Myocyte (in vitro differentiated cells): Measurements from ENCODE around the gene ANTXR2. TPM values are rescaled to one million over a fixed set of nuclear protein-coding genes. Genes with fewer than 3 reads are reported as not detected.
A peak's percentile ranks its signal among the peaks of the same experiment; 100 is the strongest.

ENCODE experiments used
- DNase-seq: peaks from one replicate; pipeline ENCODE4 v3.0.0-alpha.2; 2012; ENCODE audit warnings: low read depth
- total RNA-seq: library from RNA; depleted of rRNA; stranded (reverse); fragments of >200 nt; gene quantifications from 2 replicates; pipeline ENCODE4 v1.2.3, GENCODE V29; 2014

Gene ANTXR2
- total RNA-seq, 1 donor from 2014 or later = 187 TPM

DNA sequence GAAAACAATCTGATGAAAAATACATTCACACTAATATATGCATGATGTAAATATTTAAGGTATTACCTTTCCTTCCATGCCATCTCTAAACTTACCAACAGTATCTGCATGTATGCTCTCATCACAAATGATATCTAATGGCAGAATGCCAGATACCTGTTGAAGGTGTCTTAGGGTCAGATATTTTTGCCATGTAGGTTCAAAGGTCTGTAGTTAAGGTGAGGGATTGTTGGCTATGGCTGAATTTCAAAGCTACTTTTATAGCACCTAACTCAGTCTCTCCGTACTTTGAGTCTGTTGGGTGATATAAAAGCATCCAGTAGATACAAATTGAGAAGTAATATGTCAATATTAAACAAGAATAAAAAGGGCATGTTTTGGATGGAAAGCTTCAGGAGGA is 19.8 kb upstream of the ANTXR2 start:
- no peak for DNase-seq

- DNase-seq = no peak
These were observed 19.1 kb upstream of the ANTXR2 start for GRCh38 chr4:80092088-80092487.

- no peak for DNase-seq
These were observed 18.7 kb upstream of the ANTXR2 start for GRCh38 chr4:80091688-80092087.

- DNase-seq = no peak
These were observed 18.2 kb upstream of the ANTXR2 start for GRCh38 chr4:80091184-80091583.

- no peak for DNase-seq
These were observed 17.1 kb upstream of the ANTXR2 start for GRCh38 chr4:80090090-80090489.

GRCh38 chr4:80088471-80088870 is 15.4 kb upstream of the ANTXR2 start:
- DNase-seq = no peak

- no peak for DNase-seq
These were observed 13.3 kb upstream of the ANTXR2 start for GRCh38 chr4:80086296-80086695.

DNA sequence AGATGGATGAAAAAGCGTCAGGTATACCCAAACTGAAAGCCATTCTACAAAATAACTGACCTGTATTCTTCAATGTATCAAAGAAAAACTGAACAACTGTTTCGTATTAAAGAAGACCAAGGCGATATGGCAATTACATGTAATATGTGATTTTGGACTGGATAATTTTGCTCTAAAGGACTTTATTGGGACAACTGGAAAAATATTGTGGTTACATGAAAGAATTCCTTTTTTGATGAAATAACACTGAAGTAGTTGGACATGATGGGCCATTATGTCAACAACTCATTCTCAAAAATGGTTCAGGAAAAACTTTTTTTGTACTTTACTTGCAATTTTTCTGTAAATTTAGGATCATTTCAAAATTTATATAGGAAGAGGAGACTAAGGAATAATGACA is 12.1 kb upstream of the ANTXR2 start:
- DNase-seq = no peak

DNA sequence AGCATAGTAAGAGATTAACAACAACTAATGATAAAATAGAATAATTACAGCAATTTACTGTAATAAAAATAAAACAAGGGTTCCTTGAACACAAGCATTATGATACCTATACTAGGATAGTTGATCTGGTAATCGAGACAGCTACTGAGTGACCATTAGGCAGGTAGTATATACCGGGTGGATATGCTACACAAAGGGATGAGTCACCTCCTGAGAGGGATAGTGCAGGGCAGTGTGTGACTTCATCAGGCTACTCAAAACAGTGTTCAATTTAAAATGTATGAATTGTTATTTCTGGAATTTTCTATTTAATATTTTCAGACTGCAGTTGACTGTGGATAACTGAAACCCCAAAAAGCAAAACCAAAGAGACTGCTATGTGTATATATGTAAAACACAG is 9.7 kb upstream of the ANTXR2 start:
- no peak for DNase-seq

- DNase-seq = no peak
These were observed 8.5 kb upstream of the ANTXR2 start for GRCh38 chr4:80081566-80081965.

DNA sequence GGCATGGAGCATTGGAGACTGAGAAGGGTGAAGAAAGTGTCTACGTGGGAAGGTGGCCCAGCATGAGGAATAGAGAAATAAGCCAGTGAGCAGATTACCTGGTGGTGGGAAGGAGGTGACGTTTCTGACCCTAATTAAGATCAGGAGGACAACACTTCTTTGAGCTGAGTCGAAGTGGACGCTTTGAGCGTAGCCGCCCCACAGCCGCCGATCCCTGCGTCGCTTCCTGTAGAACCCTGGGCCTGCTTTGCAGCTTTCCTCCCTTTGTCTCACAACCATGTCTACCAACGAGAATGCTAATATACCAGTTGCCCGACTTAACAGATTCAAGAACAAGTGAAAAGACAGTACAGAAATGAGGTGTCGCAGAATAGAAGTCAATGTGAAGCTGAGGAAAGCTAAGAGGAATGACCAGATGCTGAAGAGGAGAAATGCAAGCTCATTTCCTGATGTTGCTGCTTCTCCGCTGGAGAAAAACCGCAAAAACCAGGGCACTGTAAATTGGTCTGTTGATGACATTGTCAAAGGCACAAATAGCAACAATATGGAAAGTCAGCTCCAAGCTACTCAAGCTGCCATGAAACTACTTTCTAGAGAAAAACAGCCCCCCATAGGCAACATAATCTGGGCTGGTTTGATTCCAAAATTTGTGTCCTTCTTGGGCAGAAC is 6.4 kb upstream of the ANTXR2 start:
- DNase-seq = no peak

- DNase-seq = no peak
These were observed 5.5 kb upstream of the ANTXR2 start for GRCh38 chr4:80078346-80079092.

- no peak for DNase-seq
These were observed 4.6 kb upstream of the ANTXR2 start for GRCh38 chr4:80077639-80078038.

GRCh38 chr4:80076681-80077080 is 3.7 kb upstream of the ANTXR2 start:
- DNase-seq = no peak

- no peak for DNase-seq
These were observed 3.1 kb upstream of the ANTXR2 start for GRCh38 chr4:80075995-80076675.

DNA sequence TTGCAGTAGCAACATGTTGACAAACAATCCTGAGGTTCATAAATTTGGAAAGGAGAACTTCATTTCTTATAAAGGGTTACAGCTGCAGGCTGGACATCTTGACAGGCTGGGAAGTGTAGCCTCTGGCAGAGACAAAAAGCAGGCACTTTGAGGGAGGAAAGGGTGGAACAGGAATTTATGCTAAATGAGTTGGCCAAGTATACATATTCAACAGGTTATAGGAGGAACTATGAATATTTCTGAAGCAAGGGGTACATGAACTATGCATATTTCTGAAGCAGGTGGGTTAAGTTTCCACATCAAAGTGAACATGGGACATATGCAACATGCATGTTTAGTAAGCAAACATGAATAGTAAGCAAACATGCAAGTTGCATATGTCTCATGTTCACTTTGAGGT is 1.6 kb upstream of the ANTXR2 start:
- DNase-seq = no peak

DNA sequence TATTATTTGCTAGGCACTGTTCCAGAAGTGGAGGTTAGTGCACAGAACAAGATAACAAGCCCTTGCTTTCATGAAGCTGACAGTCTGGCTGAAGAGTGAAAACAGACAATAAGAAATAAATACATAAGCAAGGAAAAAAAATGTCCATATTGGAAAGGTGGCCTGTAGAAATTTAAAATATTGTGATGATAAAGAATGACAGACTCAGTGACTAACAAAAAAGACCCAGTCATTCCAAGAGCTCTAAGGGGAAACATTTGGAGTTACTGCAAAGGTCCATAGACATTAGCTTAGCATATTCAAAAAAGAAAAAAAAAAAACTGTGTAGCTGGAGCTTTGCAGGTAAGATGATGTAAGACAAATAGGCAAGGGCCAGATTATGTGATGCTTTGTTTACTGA is 1.0 kb upstream of the ANTXR2 start:
- no peak for DNase-seq

DNA sequence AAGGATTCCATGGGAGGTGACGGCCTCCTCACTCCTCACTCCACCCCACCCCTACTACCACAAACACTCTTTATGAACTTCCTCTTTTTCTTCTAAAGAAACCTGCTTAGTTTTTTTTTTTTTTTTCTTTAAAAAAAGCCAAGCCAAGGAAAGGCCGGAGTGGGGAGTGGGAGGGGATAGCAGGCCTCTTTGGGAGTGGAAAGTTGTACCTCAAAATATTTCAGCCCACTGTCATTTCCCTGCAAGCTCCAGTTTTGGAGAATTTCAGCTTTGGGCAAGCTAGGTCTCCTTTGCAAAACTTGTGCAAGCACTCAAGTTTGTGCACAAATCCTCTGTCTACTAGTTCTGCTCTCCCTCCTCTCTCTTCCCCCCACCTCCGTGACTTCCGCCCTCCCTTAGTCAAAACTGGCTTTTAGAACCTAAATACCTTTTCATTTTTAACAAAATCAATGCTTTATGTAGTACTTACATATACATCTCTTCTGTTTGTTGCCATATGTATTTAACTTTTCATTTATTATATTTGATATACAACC is 512 bp upstream of the ANTXR2 start:
- no peak for DNase-seq

- DNase-seq = peak; percentile 73
These were observed 743 bp downstream of the ANTXR2 start for GRCh38 chr4:80072228-80072743.

- no peak for DNase-seq
These were observed 1.3 kb downstream of the ANTXR2 start for GRCh38 chr4:80071604-80072227.

GRCh38 chr4:80070880-80071603 is 2.0 kb downstream of the ANTXR2 start:
- no peak for DNase-seq
